Testis (tissue), 2 donors: ENCODE data around the gene GLI3.

Source experiments
- POLR2A ChIP-seq: fragments of 450-650 bp; IDR thresholded peaks from one replicate; pipeline ENCODE4 v1.6.1; 2017; ENCODE audit warnings: antibody characterized with exemption, mild to moderate bottlenecking, moderate library complexity
- TF ChIP-seq, protein P1 (sequence below), 3 experiments: fragments of 450-650 bp in 2 of 3; fragments of 200-600 bp in 1 of 3; sonication (generic) in 1 of 3; IDR thresholded peaks; one replicate each; pipeline ENCODE4 v1.5.1; 2016 to 2019; ENCODE audit warnings: antibody characterized with exemption in 3 of 3, mild to moderate bottlenecking in 2 of 3, moderate library complexity in 1 of 3

DNA sequence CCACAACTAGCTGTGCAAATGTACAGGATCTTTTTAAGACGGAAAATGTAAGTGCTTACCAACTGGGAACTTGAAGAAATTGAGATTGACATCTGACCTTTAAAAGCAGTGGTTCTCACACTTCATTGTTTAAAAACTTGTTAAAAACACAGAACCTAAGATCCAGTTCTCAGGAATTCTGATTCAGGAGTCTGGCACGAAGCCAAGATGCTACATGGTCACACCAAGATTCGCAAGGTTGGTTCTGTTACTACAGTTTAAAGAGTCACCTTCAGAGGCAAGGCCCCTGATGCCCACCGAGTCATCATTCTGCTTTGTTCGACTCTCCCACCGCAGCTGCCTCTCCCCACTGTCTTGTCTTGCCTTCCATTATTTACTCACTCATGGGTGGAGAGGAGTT is 113.3 kb downstream of the GLI3 start:
- TF ChIP-seq, protein P1, sequence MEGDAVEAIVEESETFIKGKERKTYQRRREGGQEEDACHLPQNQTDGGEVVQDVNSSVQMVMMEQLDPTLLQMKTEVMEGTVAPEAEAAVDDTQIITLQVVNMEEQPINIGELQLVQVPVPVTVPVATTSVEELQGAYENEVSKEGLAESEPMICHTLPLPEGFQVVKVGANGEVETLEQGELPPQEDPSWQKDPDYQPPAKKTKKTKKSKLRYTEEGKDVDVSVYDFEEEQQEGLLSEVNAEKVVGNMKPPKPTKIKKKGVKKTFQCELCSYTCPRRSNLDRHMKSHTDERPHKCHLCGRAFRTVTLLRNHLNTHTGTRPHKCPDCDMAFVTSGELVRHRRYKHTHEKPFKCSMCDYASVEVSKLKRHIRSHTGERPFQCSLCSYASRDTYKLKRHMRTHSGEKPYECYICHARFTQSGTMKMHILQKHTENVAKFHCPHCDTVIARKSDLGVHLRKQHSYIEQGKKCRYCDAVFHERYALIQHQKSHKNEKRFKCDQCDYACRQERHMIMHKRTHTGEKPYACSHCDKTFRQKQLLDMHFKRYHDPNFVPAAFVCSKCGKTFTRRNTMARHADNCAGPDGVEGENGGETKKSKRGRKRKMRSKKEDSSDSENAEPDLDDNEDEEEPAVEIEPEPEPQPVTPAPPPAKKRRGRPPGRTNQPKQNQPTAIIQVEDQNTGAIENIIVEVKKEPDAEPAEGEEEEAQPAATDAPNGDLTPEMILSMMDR (IDR thresholded peaks at IDR 0.05), result no peak
- no peak for TF ChIP-seq POLR2A
